AG08396 (cell line): ENCODE data around the gene SDR42E1.

Source experiments
- DNase-seq: peaks from one replicate; pipeline ENCODE4 v3.0.0; 2012; ENCODE audit warnings: low spot score, mixed read lengths

SDR42E1 gene

GRCh38 chr16:81939164-81940056 lies 71.9 kb downstream of the SDR42E1 start:
- no peak for DNase-seq
